HG03432 (cell line): ENCODE data around the gene LRRC4C.
A peak's percentile ranks its signal among the peaks of the same experiment; 100 is the strongest.

Experiments used
- ATAC-seq: cut with Tn5 transposase; IDR thresholded peaks from one replicate; pipeline ENCODE4 v1.9.1; 2021; ENCODE audit warnings: mild to moderate bottlenecking, moderate library complexity; ENCODE audit not compliant: unreplicated experiment

The LRRC4C gene

DNA sequence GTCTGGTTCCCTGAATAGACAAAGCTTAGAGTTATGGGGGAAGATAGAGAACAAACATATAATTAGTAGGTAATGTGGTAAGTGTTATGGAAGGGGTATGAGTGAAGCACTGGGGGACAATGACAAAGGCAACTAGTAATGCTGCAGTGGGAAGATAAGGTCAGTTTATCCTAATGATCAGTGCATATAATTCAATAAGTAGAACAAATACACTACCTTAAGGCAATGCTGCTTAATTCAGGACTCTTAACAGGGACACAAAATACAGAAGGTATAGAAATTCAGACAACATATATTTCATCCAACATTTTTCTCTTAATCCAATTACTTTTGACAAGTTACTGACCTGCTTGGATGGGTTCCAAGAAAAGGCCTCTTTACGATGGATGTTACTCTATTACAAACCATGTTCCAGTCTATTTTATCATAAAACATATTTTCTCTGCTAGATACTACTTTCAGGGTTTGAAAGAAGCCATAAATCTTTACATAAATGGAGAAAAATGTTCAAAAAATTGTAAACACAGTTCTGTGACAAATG lies 1186.2 kb downstream of the LRRC4C start:
- no peak for ATAC-seq

DNA sequence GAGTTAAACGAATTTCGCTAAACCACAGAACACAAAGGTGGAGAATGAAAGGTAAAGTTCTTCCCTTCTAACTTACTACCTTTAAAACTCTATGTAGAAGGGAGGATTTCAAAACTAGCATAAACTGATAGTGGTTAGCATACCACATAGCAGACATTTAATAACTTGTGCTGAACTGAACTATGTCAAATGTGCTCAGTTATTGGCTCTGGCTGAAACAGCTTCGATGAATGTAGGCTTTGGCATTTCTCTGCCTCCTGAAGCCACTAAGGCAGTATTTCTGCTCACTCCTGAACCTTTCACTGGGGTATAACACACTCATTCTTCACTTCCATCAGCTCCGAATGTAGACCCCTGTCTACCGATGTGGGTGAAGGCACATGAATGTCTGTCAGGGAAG lies 1188.1 kb downstream of the LRRC4C start:
- no peak for ATAC-seq

DNA sequence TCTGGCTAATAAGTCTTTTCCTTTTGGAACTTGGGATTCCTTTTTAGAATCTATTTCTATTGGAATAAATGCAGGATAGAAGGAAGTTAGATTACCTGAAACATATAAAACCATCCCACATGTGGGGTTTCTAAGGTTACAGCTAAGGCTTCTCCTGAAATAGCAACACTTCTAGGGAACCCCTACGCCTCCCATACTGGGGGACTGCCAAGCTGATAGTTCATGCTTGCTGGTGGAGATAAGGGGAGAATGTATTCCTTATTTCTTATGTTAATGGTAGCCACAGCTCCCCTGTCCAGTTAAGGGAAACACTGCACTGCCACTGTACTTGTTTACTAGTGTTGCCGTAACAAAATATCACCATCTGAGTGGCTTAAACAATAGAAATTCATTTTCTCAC lies 1189.6 kb downstream of the LRRC4C start:
- no peak for ATAC-seq

DNA sequence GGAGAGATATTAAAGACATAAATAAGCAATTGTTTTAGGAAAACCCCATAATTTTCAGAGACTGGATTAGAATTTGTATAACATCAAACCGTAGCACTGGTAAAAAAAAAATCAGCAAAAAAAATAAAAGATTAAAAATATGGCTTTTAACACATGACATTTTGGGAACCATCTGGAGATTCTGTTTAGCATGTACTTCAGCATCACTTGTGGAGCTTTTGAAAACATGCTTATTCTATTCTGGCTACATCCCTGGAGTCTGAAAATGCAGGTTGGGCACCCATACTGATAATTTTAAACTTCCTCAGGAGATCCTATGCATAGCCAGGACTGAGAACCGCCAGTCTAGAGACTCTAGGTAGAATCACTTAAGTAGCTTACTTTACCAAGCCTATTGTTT lies 1190.9 kb downstream of the LRRC4C start:
- ATAC-seq: no peak

DNA sequence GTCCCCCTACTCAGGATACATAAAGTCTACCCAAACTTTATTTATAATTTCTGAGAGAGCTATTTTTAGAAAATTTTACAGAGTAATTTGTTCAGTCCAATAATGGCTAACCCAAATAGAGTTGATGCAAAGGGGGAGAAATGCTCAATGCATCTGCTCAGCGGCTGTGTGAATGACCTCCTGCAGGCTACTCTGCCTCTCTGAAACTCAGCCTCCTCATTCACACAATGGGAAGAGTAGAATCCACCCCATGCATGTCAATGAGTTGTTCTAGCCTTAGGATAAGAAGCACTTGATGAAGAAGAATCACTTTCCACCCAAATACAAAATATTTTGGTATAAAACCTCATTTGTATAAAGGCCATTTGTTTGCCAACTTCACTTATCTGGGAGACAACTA lies 1204.0 kb downstream of the LRRC4C start:
- no peak for ATAC-seq

DNA sequence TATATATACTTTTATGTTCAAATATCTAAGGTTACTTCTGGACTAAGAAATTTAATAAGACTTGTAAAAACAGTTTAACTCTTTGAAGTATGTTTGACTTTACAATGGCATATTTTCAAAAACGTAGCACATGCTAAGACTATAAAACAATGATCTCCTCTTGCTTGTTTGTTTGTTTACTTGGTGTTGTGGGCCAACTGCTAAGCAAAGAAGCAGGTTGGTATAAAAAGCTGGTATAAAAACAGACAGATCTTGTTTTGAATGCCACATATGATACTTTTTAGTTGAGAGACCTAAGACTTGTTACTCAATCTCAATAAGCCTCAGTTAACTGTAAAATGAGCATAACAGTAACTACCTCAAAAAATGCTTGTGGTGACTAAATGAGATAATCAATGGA lies 1206.3 kb downstream of the LRRC4C start:
- no peak for ATAC-seq

DNA sequence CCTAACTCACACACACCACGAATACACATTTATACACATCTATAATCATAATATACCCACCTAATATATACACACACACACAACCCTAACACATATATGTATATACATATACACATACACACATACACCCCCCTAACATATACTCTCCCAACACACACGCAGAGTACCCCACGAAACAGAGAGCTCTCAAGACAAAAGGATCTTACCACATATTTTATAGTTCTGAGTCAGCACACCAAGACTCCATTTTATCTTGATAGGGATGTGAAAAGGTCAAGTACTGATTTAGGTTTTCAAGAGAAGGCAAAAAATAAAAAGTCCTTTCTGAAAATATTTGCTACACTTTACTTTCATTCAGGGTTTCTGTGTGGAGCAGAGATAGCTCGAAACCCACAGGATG lies 1207.2 kb downstream of the LRRC4C start:
- peak; percentile 89 for ATAC-seq

DNA sequence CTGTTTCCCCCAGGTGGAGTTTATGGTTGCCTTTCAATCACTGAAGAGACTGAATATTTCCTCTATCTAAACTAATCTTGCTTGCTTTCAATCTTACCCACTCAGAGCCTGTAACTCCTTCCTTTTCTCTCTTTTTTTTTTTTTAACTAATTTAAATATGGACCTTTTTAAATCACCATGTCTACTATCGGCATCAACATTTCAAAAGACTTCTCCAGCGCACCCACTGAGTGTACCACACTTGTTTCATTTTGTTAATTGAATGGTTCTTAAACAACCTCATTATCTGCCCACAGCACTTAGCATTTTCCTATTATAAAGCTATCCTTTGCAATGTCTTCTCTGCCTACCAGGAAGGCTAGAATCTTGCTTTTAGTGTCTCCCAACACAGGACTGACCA lies 1212.5 kb downstream of the LRRC4C start:
- ATAC-seq: no peak

DNA sequence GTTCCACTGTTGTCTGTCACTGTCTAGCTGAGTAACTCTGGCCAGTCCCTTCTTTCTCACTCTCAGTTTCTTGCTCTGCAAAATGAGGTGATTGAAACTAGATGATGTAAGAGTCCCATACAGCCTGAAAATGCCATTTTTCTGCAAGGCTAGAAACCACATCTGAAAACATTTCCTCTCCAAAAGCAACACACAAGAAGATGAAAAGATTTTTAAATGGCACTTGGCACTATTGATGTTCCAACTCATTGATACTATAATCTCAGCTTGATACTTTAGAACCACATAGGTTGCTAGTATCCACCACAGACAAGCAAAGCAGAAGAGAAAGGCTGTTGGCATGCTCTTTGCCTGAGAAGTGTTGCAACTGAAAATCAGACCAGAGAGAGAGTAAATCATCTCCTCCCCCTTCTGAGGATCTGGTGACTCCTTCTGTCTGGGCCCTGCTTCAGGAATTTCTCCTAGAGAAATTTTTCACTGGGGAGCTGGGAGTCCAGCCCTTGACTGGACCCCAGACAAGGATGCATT lies 1217.9 kb downstream of the LRRC4C start:
- peak; percentile 99 for ATAC-seq

DNA sequence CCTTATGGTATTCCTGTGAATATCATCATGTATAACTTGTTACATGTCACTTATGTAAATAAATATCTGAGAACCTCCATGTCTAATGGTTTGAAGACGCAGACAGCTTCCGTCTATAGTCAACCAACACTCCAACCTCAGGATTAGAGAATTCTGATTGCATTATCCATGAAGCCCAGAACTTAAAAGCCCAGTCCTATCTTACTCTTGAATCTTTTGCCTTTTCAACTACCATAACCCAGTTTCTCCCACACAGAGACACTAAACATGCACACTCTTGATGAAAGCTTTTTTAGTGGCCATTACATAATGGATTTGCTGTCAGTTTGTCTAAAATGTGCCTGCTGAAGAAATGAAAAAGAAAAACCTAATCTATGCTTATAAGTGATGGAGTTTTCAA lies 1219.2 kb downstream of the LRRC4C start:
- ATAC-seq: no peak

DNA sequence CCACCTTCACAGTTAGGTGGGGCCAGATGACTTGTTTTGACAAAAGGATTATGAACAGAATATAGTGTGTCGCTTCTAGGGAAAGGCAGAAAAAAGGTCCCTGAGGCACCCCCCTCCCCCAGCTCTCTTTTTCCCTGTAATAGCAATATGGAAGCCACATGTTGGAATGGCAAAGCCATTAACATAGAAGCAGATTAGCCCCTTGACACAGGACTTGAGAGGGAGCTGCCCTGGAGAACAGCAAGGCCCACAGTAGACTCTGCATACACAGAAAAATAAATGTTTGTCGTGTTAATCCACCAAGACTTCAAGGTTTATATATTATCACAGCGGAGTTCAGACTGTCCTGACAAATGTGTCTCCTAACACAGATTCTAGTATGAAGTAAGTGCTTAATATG lies 1222.9 kb downstream of the LRRC4C start:
- ATAC-seq: no peak

DNA sequence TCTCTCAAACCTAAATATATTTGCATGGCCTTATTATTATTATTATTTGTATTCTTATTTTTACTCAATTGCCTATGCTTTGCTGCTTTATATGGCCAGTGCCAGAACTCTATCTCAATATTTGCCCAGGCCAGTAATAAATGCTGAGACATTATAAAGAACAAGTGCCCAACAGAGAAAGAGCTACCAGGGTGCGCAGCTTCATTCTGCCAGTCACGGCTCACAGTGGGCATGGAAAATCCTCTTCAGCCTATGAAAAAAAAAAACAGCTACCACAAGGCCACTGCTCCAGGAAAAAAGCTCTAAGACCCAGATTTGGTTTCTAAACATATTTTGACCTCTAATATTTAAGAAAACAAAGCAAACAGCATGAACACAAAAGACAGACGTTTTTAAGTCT lies 1223.6 kb downstream of the LRRC4C start:
- ATAC-seq: no peak

DNA sequence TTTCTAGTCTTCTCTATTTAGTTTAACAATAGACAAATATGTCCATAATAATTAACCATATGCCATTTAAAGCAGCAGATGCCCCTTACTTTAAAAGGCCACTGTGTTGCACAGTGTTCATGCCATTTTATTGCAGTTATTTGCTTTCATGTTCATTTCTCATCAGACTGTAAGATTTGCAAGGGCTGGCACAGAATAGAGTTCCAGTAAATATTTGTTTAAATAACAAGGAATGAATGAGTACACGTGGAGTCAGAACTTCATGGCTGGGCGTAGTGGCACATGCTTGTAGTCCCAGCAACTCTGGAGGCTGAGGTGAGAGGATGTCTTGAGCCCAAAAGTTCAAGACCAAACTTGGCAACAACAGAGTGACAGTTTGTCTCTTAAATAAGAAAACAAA lies 1228.6 kb downstream of the LRRC4C start:
- ATAC-seq: no peak

DNA sequence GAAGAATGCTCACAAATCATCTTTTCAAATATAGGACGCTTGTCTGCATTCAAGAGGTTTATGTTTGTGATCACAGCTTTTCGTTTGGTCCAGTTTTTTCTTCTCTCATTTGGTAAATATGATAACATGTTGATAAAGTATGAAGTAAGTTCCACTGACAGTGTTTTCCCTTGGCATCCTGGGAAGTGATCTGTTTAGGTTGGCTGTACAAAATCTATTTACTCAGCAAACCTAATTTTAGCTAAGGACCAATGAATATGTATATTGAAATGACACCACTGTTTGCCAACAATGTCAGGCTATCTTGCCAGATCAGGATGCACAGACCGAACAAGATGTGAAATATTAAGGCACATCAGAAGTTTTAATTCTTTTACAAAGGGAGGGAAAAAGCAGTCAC lies 1230.8 kb downstream of the LRRC4C start:
- ATAC-seq: no peak

DNA sequence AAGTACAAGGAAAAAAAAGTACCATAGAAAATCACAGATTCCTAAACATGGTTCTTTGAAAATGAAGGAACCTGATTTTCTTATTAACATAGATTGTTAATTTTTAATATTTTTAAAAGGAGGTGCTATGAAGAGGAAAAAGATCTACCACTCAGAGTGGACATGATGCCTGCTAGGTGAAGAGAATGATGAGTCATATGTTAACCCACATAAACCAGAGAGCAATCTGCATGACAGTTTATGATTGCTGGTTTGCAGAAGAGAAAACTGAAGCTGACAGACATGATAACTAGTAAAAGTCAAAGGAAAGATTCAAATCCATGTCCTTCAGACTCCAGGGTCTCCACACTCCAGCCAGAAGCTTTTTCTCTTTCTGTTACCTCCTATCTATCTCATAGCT lies 1231.7 kb downstream of the LRRC4C start:
- ATAC-seq: peak; percentile 98

DNA sequence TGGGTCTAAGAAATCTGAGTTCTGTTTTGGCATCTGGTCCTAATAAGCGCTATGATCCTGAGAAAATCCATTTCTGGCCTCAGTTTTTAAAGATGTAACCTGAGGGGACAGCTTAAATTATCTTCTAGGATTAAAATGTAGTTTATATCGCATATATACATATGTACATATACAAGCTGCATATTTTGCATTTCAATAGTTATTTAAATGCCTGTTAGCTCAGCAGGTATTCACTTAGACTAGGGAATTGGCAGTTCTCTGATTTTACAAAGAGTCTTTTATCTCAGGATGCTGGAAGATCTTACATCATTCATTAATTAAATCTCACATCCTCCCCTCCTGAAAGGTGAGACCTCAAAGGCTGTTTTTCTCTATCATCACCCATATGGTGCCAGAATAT lies 1232.8 kb downstream of the LRRC4C start:
- ATAC-seq: no peak

DNA sequence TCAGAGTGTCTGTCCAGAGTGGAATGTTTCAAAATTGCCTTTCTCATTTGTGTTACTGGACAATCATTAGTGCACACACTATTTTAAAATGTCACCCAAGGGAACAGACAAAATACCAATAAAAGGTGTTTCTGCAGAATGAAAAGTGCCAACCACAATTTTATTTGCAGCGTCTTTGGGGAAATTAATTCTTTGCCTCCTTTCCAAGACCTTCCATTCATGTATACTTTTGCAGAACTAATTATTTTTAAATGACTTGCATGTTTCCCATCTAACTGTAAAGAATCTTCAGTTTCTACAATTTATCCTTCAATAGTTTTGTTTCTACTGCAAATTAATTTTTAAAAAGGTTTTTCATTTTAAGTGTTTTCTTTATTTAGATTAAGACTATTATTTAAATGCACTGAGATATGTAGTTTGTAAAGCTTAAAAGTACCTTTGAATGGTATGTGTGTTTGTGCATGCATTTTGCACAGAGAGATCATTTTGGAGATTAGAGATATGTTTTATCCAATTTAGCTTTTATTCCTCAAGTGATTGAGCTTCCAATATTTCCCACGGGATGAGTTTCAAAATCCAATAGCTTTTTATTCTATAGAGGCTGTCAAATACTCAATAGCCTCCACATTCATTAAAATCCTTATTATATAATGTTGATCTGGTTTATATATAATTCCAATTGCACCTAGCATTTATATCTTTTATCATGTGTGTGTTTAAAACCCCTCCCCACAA lies 1235.7 kb downstream of the LRRC4C start:
- no peak for ATAC-seq

DNA sequence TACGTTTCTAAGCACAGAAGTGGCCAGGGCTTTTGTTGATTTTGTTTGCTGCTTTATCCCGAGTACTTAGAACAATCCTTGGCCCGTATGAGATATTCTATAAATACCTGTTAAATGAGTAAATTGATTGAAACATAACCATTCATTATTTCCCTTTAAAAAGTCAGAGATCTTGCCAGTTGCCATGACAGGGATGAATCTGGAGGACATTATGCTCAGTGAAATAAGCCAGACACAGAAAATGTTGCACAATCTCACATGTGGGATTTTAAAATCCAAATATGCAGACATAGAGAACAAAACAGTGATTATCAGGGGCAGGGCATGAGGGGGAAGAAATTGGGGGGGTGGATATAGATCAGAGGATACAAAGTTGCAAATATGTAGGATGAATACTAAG lies 1240.1 kb downstream of the LRRC4C start:
- no peak for ATAC-seq

DNA sequence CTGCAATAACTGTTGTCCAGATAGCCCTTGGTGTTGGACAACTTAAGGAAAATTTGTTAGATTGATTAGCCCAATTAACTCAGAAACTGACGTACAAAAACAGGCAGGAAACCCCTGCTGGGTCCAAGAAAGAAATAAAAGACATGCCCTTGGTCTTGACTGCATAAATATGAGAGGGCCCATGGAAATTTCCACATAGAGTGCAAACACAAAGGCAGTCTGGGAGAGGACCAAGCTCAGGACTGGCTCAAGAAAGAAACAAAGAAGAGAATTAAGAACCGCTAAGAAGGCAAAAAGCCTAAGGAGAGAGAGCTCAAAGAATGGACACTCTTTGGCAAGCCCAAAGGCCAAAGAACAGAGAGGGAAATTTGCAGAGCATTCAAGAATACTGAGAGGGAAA lies 1243.9 kb downstream of the LRRC4C start:
- ATAC-seq: no peak

DNA sequence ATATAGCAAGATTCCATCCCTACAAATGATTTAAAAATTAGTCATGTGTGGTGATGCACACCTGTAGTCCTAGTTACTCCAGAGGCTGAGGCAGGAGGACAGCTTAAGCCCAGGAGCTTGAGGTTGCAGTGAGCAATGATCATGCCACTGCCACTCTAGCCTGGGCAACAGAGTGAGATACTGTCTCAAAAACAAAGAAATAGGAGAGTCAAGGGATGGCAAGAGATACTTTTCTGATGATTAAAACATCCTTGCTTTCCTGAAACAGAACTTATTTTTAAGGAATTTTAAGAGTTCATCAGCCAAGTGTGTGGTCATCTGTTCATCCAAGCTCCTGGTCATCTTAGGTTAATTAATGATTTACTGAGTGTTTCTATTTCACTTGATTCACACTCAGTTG lies 1252.0 kb downstream of the LRRC4C start:
- ATAC-seq: no peak

DNA sequence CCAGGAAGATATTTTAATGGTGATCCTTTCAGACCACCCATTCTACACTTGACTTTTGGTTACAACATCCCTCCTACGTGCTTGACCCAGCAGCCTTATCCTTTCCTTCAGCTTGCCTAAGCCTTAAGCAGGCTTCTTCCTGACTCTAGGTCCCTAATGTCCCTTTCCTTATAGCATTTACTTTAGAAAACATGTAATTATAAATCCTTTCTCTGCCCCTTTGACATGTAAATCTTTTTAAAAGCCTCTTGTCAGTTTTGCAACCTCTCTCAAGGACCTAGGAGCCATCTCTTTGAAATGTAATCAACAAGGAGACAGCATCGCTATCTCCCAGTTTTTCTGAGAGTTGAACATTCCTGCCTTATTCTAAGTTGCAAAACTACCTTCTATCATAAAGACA lies 1255.2 kb downstream of the LRRC4C start:
- ATAC-seq: no peak

DNA sequence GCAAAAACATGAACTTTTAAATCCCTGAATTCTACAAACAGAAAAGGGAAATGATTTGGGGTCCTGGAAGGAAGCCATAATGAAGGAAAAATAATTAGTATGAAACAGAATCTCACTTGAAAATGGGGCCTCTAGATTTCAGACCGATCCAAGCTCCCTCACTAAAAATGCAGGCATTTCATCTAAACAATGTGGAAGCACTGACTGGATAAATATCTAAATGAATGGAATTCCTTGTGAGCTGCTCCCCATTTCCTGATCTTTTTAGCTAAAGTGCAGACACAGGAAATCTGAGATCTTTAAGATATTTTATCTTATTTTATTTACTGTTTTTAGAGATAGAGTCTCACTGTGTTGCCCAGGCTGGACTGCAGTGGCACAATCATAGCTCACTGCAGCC lies 1255.8 kb downstream of the LRRC4C start:
- ATAC-seq: no peak
